GM12892 (cell line): ENCODE results near the gene C2orf72.
A peak's percentile ranks its signal among the peaks of the same experiment; 100 is the strongest.

Experiments
- POLR2A ChIP-seq: IDR thresholded peaks from 2 replicates; pipeline ENCODE4 v1.6.1; 2011; ENCODE audit warnings: low read depth, low read length, control low read depth
- POLR2AphosphoS5 ChIP-seq: IDR thresholded peaks from 2 replicates; pipeline ENCODE4 v1.6.1; 2011; ENCODE audit warnings: low read depth, low read length, control low read depth
- TAF1 ChIP-seq: IDR thresholded peaks from 2 replicates; pipeline ENCODE4 v1.6.1; 2011; ENCODE audit warnings: low read depth, mild to moderate bottlenecking, control low read depth, low read length, borderline replicate concordance

GRCh38 chr2:231056453-231057416 lies 19.4 kb downstream of the C2orf72 start, which contains the start of gene PSMD1:
- peak; percentile 81 for TF ChIP-seq POLR2A
- TF ChIP-seq TAF1, result peak; percentile 78; the same call in 1 of the 2 replicates
- peak; percentile 74 for TF ChIP-seq POLR2AphosphoS5
